ENCODE measurements around the gene RAPGEF4.

GRCh38 chr2:172994864-172995263, 259.2 kb downstream of the RAPGEF4 start:
- TF ChIP-seq KLF1 (tag by site-specific recombination; IDR thresholded peaks at IDR 0.05) (no peak), CTCF (tag by site-specific recombination; IDR thresholded peaks at IDR 0.05) (no peak), TSHZ1 (tag by site-specific recombination; IDR thresholded peaks at IDR 0.05; ENCODE audit: borderline replicate concordance) (no peak), ZNF707 (tag by site-specific recombination; IDR thresholded peaks at IDR 0.05) (no peak), SP2 (tag by site-specific recombination; IDR thresholded peaks at IDR 0.05) (no peak), KLF16 (tag by site-specific recombination; IDR thresholded peaks at IDR 0.05) (no peak), ZNF423 (tag by site-specific recombination; IDR thresholded peaks at IDR 0.05) (no peak)
- TF ChIP-seq, protein P1, sequence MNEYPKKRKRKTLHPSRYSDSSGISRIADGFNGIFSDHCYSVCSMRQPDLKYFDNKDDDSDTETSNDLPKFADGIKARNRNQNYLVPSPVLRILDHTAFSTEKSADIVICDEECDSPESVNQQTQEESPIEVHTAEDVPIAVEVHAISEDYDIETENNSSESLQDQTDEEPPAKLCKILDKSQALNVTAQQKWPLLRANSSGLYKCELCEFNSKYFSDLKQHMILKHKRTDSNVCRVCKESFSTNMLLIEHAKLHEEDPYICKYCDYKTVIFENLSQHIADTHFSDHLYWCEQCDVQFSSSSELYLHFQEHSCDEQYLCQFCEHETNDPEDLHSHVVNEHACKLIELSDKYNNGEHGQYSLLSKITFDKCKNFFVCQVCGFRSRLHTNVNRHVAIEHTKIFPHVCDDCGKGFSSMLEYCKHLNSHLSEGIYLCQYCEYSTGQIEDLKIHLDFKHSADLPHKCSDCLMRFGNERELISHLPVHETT (tag by site-specific recombination; IDR thresholded peaks at IDR 0.05): no peak
